GM12878 (cell line): ENCODE measurements around the gene AGAP1. TPM values are rescaled to one million over a fixed set of nuclear protein-coding genes. Genes with fewer than 3 reads are reported as not detected.

ENCODE experiments used
- ATAC-seq: fragments of 200-7000 bp; cut with Tn5 transposase; 3 replicates; pipeline ENCODE4 v1.9.1; 2020; ENCODE audit warnings: mild to moderate bottlenecking, moderate library complexity
- BruUV-seq: library from RNA; stranded (reverse); fragments of 400-500 nt; replicated peaks from 2 replicates; lab custom pipeline; 2021; lab: Mats Ljungman, UMichigan
- CTCF ChIA-PET: fragments of 300-600 bp; sonication (Branson Sonifier 250); formaldehyde crosslinking; extraction: SDS; loops from one replicate; lab custom pipeline; 2021; ENCODE audit warnings: inconsistent platforms; lab: Yijun Ruan, JAX
- POLR2A ChIA-PET: fragments of 350-600 bp; formaldehyde crosslinking; extraction: SDS; loops from one replicate; lab custom pipeline; 2021; ENCODE audit warnings: inconsistent platforms; lab: Charles Lee
- RAD21 ChIA-PET: fragments of 300-600 bp; sonication (Branson Sonifier 250); formaldehyde crosslinking; loops from one replicate; lab custom pipeline; 2023; ENCODE audit warnings: antibody characterized with exemption; ENCODE audit not compliant: unreplicated experiment; lab: Charles Lee
- SMC1A ChIA-PET: fragments of 300-600 bp; sonication (Branson Sonifier 250); formaldehyde crosslinking; loops from one replicate; lab custom pipeline; 2023; ENCODE audit not compliant: unreplicated experiment, uncharacterized antibody; lab: Charles Lee
- DNase-seq: peaks from one replicate; pipeline ENCODE4 v3.0.0-alpha.2; 2011; ENCODE audit warnings: low read depth, low spot score
- FAIRE-seq: peaks from 3 replicates; lab custom pipeline; 2011; peaks lifted over from hg19 to GRCh38; lab: Jason Lieb, UNC
- H2AFZ ChIP-seq: 2 replicates; pipeline ENCODE4 v1.6.0; 2011; ENCODE audit warnings: low read depth, low read length, control low read depth; ENCODE audit not compliant: control insufficient read depth
- H3K27ac ChIP-seq: 2 replicates; pipeline ENCODE4 v1.5.1; 2011; ENCODE audit warnings: control low read depth; ENCODE audit not compliant: control insufficient read depth, insufficient read depth
- H3K27me3 ChIP-seq, 2 experiments: replicated peaks in 1 of 2; 2 replicates each; pipeline versions ENCODE4 v1.6.0 to v1.6.1; 2011; ENCODE audit warnings: low read length in 1 of 2; ENCODE audit not compliant: control insufficient read depth in 2 of 2, insufficient read depth in 2 of 2
- H3K36me3 ChIP-seq, 2 experiments: 2 replicates each; pipeline ENCODE4 v1.5.1; 2011; ENCODE audit warnings: low read length in 1 of 2; ENCODE audit not compliant: control insufficient read depth in 2 of 2, insufficient read depth in 2 of 2
- H3K4me1 ChIP-seq: 2 replicates; pipeline ENCODE4 v1.6.1; 2011; ENCODE audit warnings: mild to moderate bottlenecking, low read length, moderate library complexity, mixed read lengths; ENCODE audit not compliant: control insufficient read depth, insufficient read depth
- H3K4me2 ChIP-seq: 2 replicates; pipeline ENCODE4 v1.6.0; 2011; ENCODE audit warnings: control low read depth; ENCODE audit not compliant: control insufficient read depth, insufficient read depth
- H3K4me3 ChIP-seq: fragments of 200-600 bp; sonication (generic); 2 replicates; pipeline ENCODE4 v1.5.1; 2016
- H3K79me2 ChIP-seq: 2 replicates; pipeline ENCODE4 v1.6.0; 2011; ENCODE audit warnings: low read length; ENCODE audit not compliant: control insufficient read depth, insufficient read depth
- H3K9ac ChIP-seq: 2 replicates; pipeline ENCODE4 v1.8.0; 2011; ENCODE audit warnings: low read length, control low read depth, mixed read lengths; ENCODE audit not compliant: control insufficient read depth, insufficient read depth
- H3K9me3 ChIP-seq: replicated peaks from 3 replicates; pipeline ENCODE4 v1.5.1; 2011; ENCODE audit warnings: mild to moderate bottlenecking, low read length; ENCODE audit not compliant: control insufficient read depth, insufficient read depth
- H4K20me1 ChIP-seq: 2 replicates; pipeline ENCODE4 v1.6.0; 2011; ENCODE audit not compliant: control insufficient read depth, insufficient read depth
- BACH1 ChIP-seq: fragments of 450-650 bp; IDR thresholded peaks from 2 replicates; pipeline ENCODE4 v1.6.1; 2017; ENCODE audit warnings: mild to moderate bottlenecking, borderline replicate concordance
- CBX5 ChIP-seq: sonication (generic); IDR thresholded peaks from 2 replicates; pipeline ENCODE4 v1.6.1; 2016; ENCODE audit warnings: low read depth, moderate library complexity, mild to moderate bottlenecking, inconsistent platforms
- CHD1 ChIP-seq: IDR thresholded peaks from 2 replicates; pipeline ENCODE4 v1.6.1; 2012; ENCODE audit warnings: low read depth, low read length, improper control_type of control experiment
- CHD4 ChIP-seq: fragments of 200-600 bp; sonication (generic); IDR thresholded peaks from 2 replicates; pipeline ENCODE4 v1.6.1; 2016; ENCODE audit warnings: mild to moderate bottlenecking
- CREB1 ChIP-seq: IDR thresholded peaks from 2 replicates; pipeline ENCODE4 v1.6.1; 2012; ENCODE audit warnings: low read depth, mild to moderate bottlenecking, inconsistent platforms
- EGR1 ChIP-seq, 2 experiments: IDR thresholded peaks; 1 replicate in 1 of 2; 2 replicates in 1 of 2; pipeline ENCODE4 v1.6.1; 2011 to 2012; ENCODE audit warnings: low read depth in 2 of 2, low read length in 2 of 2, borderline replicate concordance in 1 of 2, mild to moderate bottlenecking in 1 of 2, moderate library complexity in 1 of 2
- ETV6 ChIP-seq, 2 experiments: fragments of 450-650 bp in 1 of 2; IDR thresholded peaks in 1 of 2; conservative IDR thresholded peaks in 1 of 2; 2 replicates each; pipeline ENCODE4 v1.6.1; 2014; ENCODE audit warnings: antibody characterized with exemption in 1 of 2, borderline replicate concordance in 1 of 2, low read depth in 1 of 2, mild to moderate bottlenecking in 1 of 2, moderate library complexity in 1 of 2
- HCFC1 ChIP-seq: fragments of 150-350 bp; IDR thresholded peaks from 2 replicates; pipeline ENCODE4 v1.6.1; 2014; ENCODE audit warnings: low read length
- IKZF2 ChIP-seq, 2 experiments: fragments of 450-650 bp; IDR thresholded peaks; 2 replicates each; pipeline ENCODE4 v1.6.1; 2017; ENCODE audit warnings: mild to moderate bottlenecking in 2 of 2, moderate library complexity in 2 of 2
- MTA3 ChIP-seq: IDR thresholded peaks from 2 replicates; pipeline ENCODE4 v1.6.1; 2012; ENCODE audit warnings: low read length, inconsistent platforms, borderline replicate concordance
- POLR2AphosphoS5 ChIP-seq: IDR thresholded peaks from 2 replicates; pipeline ENCODE4 v1.6.1; 2011; ENCODE audit warnings: mild to moderate bottlenecking, low read length, inconsistent platforms
- RAD21 ChIP-seq: IDR thresholded peaks from 2 replicates; pipeline ENCODE4 v1.6.1; 2011; ENCODE audit warnings: mild to moderate bottlenecking, low read depth, low read length, moderate library complexity; ENCODE audit not compliant: insufficient read depth
- TAF1 ChIP-seq: IDR thresholded peaks from 2 replicates; pipeline ENCODE4 v1.6.1; 2011; ENCODE audit warnings: mild to moderate bottlenecking, low read depth, low read length, borderline replicate concordance
- ZBED1 ChIP-seq: IDR thresholded peaks from 2 replicates; pipeline ENCODE4 v1.6.1; 2016; ENCODE audit warnings: borderline replicate concordance
- ZNF207 ChIP-seq: fragments of 450-650 bp; IDR thresholded peaks from 2 replicates; pipeline ENCODE4 v1.6.1; 2014; ENCODE audit warnings: antibody characterized with exemption, mild to moderate bottlenecking, borderline replicate concordance
- ZNF274 ChIP-seq: IDR thresholded peaks from one replicate; pipeline ENCODE4 v1.8.0; 2011; ENCODE audit not compliant: insufficient read length, insufficient read depth
- ZSCAN29 ChIP-seq: fragments of 450-650 bp; IDR thresholded peaks from 2 replicates; pipeline ENCODE4 v1.6.1; 2017; ENCODE audit warnings: mild to moderate bottlenecking, moderate library complexity
- WGBS: methylation state at CpG from one replicate; pipeline ENCODE4 v1.1.6; 2016; ENCODE audit warnings: low lambda C conversion rate; ENCODE audit not compliant: insufficient replicate concordance, insufficient coverage; ENCODE audit errors: missing lambda C conversion rate; 5-methylcytosine and 5-hydroxymethylcytosine counted together
- in situ Hi-C: fragments of 300-500 bp; cut with MboI; formaldehyde crosslinking; loops from 9 replicates; pipeline ENCODE4 v1.14.3; 2018; ENCODE audit warnings: mixed read lengths
- intact Hi-C: fragments of 100-400 bp; cut with micrococcal nuclease; formaldehyde crosslinking; loops from one replicate; pipeline ENCODE4 v1.14.2; 2022; ENCODE audit not compliant: unreplicated experiment
- polyA plus RNA-seq, 11 experiments: library from polyadenylated mRNA; depleted of rRNA in 4 of 11; unstranded in 6 of 11; stranded (reverse) in 5 of 11; fragments of >200 nt; fragmentation: Nextera tagmentation in 4 of 11; fragmentation: Illumina TruSeq in 1 of 11; extraction: Ambion mirVana in 4 of 11; extraction: Trizol in 1 of 11; gene quantifications; 1 replicate in 1 of 11; 2 replicates in 10 of 11; pipeline versions ENCODE4 v1.2.1 to v1.2.3, GENCODE V29; 2011 to 2016; ENCODE audit warnings: inconsistent platforms in 2 of 11, missing spikeins in 2 of 11, low read depth in 1 of 11
- total RNA-seq, 4 experiments: library from RNA; depleted of rRNA in 3 of 4; stranded (reverse); fragments of >200 nt in 3 of 4; fragmentation: Illumina TruSeq in 1 of 4; extraction: Trizol in 1 of 4; gene quantifications; 2 replicates each; pipeline versions ENCODE4 v1.2.1 to v1.2.3, GENCODE V29; 2013 to 2021
- TF ChIP-seq, protein P1 (sequence below): IDR thresholded peaks from 2 replicates; pipeline ENCODE4 v1.6.1; 2011; ENCODE audit warnings: low read depth, low read length, improper control_type of control experiment, borderline replicate concordance
- TF ChIP-seq, protein P2 (sequence below): fragments of 450-650 bp; IDR thresholded peaks from 2 replicates; pipeline ENCODE4 v1.6.1; 2018; ENCODE audit warnings: borderline replicate concordance, mild to moderate bottlenecking; ENCODE audit not compliant: partially characterized antibody

Gene AGAP1
- total and polyA plus RNA-seq, 10 of the 15 experiments (the other 5 are each of a cell fraction or from before 2014, with no cell fraction given): 0.05 to 0.15 (median 0.06) TPM; not detected in 7

DNA sequence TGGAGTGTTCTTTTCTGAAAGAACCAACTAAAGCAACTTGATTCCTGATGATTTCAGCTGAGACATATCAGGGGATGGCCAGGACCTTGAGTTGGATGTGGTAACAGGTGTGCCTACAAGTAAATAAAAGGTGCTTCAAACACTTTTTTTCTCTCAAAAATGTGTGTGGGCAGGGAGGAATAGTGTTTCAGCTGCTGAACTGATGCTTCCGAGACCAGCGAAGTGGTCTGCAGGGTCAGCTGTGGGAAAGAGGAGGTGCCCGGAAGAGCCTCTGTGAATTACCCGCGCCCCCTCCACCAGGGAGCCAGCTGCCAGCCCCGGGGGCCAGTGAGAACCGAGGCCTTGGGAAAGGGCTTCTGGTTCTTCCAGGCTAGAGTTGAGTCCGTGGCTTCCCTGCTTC, 425.0 kb downstream of the AGAP1 start (continued):
- TF ChIP-seq ETV6 (conservative IDR thresholded peaks at IDR 0.05 in 1 of 2, IDR thresholded peaks at IDR 0.05 in 1 of 2; ENCODE audit: borderline replicate concordance in 1 of 2, low read depth in 1 of 2) (no peak), CBX5 (no peak), RAD21 (no peak), HCFC1 (no peak), CHD4 (no peak)

DNA sequence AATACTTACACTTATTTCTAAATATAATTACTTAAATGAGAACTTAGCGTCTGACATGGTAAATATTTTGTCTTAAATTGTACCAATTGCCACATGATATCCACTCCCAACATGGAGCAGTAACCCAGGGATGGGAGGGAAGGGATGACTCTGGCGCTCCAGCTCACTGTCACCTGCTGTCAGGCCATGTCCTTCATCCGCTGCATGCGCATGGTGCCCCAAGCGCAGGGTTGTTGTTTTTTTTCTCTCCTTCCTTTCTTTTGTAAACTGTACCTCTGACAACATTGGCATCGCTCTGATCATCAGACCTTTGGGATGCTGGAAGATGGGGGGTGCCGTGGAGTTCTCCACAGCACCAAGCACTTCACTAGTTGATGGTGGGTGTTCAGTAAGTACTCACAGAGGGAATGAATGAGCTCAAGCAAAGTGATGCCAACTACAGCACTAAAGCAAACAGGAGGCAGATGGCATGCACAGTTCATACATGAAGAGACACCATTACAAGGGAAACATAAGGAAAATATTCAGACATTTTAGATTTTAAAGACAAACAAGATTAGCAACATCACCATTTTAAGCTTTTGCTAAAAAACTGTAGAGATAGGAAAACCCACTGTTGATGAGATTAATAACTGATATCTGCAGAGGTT, 426.5 kb downstream of the AGAP1 start:
- ChIA-PET RAD21 (no interaction called here), CTCF (no interaction called here), SMC1A (no interaction called here), POLR2A (no interaction called here)
- Histone ChIP-seq H3K9me3 (no peaks in the 10 kb centered on the region), H3K4me2 (no peak overlapping the region), H3K27me3 (peaks cover 0 to 3% of the 10 kb centered on the region in 2 experiments; a peak in 2 of 4 replicates), H4K20me1 (no peaks in the 10 kb centered on the region; the same call in 1 of the 2 replicates), H3K36me3 (no peaks in the 10 kb centered on the region), H3K4me3 (no peak overlapping the region), H3K79me2 (no peaks in the 10 kb centered on the region), H3K27ac (no peak overlapping the region), H3K4me1 (no peaks in the 10 kb centered on the region), H2AFZ (no peak overlapping the region), H3K9ac (no peak overlapping the region)
- 46% methylated on average over 7 of the region's 7 CpGs for WGBS
- TF ChIP-seq BACH1 (no peak), CREB1 (no peak), POLR2AphosphoS5 (no peak), ZSCAN29 (no peak), ZNF274 (no peak), MTA3 (no peak), IKZF2 (IDR thresholded peaks at IDR 0.05) (no peak), EGR1 (IDR thresholded peaks at IDR 0.05; ENCODE audit: borderline replicate concordance in 1 of 2, low read depth in 2 of 2, low read length in 2 of 2) (no peak), CHD1 (no peak), ZBED1 (no peak), TAF1 (no peak), CHD4 (no peak), ZNF207 (no peak)
- TF ChIP-seq, protein P1, sequence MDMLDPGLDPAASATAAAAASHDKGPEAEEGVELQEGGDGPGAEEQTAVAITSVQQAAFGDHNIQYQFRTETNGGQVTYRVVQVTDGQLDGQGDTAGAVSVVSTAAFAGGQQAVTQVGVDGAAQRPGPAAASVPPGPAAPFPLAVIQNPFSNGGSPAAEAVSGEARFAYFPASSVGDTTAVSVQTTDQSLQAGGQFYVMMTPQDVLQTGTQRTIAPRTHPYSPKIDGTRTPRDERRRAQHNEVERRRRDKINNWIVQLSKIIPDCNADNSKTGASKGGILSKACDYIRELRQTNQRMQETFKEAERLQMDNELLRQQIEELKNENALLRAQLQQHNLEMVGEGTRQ: no peak
- TF ChIP-seq, protein P2, sequence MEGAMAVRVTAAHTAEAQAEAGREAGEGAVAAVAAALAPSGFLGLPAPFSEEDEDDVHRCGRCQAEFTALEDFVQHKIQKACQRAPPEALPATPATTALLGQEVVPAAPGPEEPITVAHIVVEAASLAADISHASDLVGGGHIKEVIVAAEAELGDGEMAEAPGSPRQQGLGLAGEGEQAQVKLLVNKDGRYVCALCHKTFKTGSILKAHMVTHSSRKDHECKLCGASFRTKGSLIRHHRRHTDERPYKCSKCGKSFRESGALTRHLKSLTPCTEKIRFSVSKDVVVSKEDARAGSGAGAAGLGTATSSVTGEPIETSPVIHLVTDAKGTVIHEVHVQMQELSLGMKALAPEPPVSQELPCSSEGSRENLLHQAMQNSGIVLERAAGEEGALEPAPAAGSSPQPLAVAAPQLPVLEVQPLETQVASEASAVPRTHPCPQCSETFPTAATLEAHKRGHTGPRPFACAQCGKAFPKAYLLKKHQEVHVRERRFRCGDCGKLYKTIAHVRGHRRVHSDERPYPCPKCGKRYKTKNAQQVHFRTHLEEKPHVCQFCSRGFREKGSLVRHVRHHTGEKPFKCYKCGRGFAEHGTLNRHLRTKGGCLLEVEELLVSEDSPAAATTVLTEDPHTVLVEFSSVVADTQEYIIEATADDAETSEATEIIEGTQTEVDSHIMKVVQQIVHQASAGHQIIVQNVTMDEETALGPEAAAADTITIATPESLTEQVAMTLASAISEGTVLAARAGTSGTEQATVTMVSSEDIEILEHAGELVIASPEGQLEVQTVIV: no peak
- no peak for FAIRE-seq
- in situ Hi-C loops: no loop called here
- intact Hi-C loops: no loop called here
- no peak for ATAC-seq
- no TSS peak for BruUV-seq
- DNase-seq: no peak
